GM12801 (cell line): ENCODE data around the gene FBXL19.

Experiments used
- TF ChIP-seq, protein P1 (sequence below): IDR thresholded peaks from one replicate; pipeline ENCODE4 v1.5.1; 2011; ENCODE audit warnings: control low read depth; ENCODE audit not compliant: insufficient read length; ENCODE audit errors: extremely low read depth

FBXL19 gene

DNA sequence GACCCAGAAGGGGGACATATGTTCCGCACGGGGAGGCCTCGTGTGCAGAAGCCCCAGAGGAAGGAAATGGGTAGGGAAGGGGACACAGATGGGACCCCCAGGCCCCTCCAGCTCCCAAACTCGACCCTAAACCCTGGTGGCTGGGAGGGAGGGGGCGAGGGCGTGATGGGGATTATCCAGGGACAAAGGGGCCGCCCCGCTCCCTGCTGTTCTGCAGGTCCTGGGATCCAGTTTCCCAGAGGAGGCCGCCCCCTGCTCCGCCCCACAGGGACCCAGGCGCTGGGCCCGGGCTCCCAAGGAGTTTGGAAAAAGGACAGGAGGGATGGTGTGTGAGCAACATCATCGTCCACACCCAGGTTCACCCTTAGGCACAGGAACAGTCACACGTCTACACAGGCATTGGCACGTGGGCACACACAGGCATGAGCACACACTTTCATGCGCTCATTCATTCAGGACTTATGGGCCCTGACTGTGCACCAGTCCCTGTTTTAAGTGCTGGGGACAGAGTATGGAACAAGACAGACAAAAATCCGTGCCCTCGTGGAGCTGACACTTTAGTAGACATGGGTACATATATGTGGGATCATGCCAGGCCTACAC is 12.8 kb upstream of the FBXL19 start:
- TF ChIP-seq, protein P1, sequence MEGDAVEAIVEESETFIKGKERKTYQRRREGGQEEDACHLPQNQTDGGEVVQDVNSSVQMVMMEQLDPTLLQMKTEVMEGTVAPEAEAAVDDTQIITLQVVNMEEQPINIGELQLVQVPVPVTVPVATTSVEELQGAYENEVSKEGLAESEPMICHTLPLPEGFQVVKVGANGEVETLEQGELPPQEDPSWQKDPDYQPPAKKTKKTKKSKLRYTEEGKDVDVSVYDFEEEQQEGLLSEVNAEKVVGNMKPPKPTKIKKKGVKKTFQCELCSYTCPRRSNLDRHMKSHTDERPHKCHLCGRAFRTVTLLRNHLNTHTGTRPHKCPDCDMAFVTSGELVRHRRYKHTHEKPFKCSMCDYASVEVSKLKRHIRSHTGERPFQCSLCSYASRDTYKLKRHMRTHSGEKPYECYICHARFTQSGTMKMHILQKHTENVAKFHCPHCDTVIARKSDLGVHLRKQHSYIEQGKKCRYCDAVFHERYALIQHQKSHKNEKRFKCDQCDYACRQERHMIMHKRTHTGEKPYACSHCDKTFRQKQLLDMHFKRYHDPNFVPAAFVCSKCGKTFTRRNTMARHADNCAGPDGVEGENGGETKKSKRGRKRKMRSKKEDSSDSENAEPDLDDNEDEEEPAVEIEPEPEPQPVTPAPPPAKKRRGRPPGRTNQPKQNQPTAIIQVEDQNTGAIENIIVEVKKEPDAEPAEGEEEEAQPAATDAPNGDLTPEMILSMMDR, result no peak

- TF ChIP-seq, protein P1, result no peak
Measured at GRCh38 chr16:30912794-30913412, 10.5 kb upstream of the FBXL19 start.

GRCh38 chr16:30914830-30915229 is 8.5 kb upstream of the FBXL19 start:
- TF ChIP-seq, protein P1, result no peak

- TF ChIP-seq, protein P1, result no peak
Measured at GRCh38 chr16:30918614-30919013, 4.8 kb upstream of the FBXL19 start.

GRCh38 chr16:30920891-30921290 is 2.5 kb upstream of the FBXL19 start:
- TF ChIP-seq, protein P1, result no peak

DNA sequence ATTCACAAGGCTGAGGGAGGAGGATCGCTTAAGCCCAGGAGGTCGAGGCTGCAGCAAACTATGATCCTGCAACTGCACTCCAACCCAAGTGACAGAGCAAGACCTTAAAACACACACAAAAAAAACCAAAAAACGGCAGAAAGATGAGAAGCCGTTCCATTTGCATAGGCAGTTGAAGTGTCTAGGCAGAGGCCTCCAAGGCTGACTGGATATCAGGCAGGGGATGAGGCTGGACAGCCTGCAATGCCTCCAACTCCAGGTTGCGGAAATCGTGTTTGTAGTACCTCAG is 2.0 kb upstream of the FBXL19 start:
- TF ChIP-seq, protein P1, result no peak

DNA sequence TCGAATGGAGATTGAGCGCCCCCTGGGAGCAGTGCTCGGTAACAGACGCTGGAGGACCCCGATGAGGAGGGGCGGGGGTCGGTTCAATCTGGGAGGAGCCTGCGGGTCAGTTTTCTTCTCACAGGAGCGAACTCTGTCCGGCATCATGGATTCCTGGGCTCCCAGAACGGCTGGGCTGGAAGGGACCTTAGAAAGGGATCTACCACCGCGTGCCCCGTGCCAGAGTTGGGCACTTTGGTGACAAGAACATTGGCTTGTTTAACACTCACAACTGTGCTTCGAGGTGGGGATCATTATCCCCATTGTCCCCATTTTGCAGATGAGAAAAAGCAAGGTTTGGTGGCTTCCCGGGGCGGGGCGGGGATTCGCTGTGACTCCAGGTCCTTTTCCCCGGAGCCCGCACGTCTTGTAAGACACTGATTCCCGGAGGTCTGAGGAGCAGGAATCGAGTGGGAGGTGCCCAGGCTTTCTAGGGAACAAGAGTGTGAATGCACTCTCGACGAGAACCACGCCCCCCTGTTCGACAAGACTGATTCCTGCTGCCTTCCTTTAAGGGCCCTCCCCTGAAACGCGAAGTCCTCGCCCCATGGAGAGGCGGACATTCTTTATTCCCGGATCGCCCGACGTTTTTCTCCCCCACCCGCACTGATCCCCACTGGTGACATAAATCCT is 1.5 kb upstream of the FBXL19 start:
- TF ChIP-seq, protein P1, result peak; percentile 20
